HG02571 (cell line): ENCODE data around the gene CTTN.

ENCODE experiments used
- ATAC-seq: cut with Tn5 transposase; IDR thresholded peaks from one replicate; pipeline ENCODE4 v1.9.1; 2021; ENCODE audit warnings: mild to moderate bottlenecking, moderate library complexity; ENCODE audit not compliant: unreplicated experiment

CTTN gene

DNA sequence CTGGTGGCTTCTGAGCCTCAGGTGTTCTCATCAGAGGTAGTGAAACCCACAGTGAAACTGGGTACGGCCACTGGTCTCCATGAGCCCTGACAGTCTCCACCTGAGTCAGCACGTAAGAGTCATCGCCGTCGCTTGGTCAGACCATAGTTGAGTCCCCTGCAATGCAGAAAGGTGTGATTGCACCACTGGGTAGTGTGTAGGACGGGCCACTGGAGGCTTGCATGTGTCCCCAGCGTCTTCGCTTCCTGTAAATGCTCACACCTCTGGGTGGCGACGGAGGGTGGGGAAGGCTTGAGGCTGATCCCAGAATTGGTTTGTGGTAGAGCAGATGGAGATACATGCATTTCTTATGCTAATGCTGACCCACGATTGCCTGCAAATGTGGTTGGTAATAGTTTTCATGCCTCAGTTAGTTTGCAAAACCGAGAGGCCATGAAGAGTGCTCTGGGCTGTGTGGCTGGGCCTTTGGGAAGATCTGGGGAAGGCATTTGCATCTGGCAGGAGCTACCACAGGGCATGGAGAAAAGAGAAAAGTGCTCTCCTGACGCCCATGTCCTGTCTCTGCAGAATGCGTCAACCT, 26.5 kb downstream of the CTTN start:
- no peak for ATAC-seq

DNA sequence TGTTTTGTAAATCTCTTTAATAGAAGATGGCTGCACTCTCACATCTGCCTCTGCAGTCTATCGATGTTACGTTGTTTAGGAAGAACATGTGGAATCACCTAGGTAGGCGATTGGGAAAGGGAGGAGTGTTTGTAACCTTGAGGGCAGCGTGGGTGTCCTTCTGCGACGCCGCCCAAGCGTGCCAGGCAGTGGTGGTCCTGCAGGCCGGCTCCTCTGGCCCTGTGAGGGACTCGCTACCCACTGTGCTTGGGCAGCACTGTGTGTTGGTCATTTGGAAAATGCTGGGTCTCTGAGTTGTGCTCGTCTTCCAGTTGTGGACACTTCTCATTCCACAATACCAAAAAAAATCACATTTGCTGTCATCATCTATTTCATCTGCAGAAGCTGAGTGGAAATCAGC, 29.1 kb downstream of the CTTN start:
- ATAC-seq, result no peak

DNA sequence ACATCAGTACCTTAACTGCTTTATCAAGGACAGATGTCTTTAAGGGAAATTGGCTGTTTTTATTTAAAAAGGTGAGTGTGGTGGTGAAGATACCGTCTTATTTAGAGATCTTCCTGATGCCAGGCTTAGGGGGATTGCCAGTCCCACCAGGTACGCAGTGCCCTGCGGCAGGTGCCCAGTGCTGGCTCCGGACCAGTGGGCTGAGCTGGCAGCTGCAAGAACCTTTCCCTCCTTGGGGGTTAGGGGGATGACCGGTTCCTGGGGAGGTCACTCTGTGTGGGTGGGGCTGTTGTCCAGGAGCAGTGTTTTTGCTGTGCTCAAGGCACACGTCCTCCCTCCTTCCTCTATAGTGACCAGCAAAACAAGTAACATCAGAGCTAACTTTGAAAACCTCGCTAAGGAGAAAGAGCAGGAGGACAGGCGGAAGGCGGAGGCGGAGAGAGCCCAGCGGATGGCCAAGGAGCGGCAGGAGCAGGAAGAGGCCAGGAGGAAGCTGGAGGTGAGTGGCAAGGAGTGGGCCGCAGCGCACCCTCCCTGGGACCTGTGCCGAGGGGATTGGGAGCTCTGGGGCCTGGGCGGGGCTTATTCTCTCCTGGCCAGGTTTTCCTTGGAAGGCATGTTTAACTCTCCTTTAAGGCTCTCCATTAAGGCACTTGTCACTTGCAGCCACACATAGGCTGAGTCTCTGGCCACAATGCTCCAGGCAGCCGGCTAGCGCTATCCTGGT, 30.5 kb downstream of the CTTN start:
- no peak for ATAC-seq

DNA sequence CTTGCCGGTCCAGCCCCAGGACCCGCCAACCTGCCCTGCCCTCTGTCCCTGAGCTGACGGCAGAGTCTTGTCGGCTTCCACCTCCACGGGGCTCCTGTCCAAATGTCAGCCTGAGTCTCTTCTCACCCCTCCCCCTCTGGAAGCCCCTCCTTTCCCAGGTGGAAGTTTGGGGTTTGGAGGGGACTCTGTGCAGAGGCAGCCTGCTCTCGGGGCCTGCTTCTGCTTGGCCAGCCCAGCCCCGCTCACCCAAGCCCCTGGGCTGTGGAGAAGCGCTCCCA, 31.0 kb downstream of the CTTN start:
- ATAC-seq, result no peak

DNA sequence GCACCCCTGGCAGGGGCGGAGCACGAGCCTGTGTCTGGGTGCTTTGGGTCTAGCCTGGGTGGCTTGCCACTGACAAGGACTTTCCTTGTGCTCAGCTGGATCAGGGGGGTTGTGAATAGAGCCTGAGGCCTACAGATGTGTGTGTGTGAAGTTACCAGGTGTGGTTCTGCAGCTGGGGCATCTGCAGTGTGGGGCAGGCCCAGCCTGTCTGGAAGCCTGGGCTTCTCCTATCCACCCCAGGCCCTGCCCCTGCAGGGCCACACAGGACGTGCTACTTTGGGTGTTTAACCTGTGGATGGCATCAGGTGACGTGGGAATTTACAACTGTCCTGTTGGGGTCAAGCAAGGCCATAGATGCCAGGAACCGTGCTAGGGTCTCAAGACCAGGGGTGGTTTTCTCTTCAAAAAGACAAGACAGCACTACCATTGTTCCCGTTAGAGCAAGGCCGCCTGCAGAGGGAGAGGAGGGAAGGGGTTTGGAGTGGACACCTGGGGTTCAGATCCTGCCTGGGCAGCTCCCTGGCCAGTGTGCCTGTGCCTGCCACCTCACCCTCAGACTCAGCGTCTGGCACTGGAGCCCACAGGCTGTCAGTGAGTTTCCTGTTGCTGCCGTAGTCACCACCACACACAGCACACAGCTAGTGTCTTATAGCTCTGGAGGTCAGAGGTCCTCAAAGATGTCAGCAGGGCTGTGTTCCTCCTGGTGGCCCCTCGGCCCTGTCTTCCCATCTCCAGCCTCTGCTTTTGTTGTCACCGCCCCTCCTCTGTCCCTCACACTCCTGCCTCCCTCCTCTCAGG, 31.6 kb downstream of the CTTN start:
- ATAC-seq, result no peak

DNA sequence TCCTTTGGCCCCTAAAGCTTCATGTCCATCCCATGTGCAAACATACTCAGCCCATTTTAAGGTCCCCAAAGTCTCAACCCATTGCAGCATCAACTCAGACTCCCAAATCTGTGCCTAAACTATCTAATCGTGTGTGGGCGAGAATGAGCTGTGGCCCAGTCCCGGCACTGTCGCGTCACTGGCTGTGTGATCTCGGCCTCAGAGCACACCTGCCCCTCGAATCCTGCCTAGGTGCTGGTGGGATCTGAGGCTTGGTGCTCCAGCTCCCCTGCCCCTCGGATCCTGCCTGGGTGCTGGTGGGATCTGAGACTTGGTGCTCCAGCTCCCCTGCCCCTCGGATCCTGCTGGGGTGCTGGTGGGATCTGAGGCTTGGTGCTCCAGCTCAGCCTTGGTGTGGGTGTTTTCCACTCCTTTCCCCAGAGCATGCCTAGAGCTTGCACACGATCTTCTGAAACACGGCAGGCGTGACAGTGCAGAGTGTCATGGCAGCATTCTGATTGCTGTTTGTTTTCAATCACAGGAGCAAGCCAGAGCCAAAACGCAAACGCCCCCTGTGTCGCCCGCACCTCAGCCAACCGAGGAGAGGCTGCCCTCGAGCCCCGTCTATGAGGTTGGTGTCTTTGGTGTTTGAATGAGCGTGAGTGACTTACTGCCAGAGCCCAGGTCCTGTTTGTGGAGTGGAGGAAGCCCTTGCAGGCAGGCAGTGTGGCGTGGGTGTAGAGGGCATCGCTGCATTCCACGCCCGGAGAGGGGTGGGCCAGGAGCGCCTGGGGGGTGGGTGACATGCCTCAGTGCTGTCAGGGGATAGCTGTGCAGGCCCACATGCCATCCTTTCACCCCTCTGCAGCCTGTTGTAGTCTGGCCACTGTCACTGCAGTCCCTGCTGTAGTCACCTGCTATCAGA, 32.6 kb downstream of the CTTN start:
- ATAC-seq, result no peak

DNA sequence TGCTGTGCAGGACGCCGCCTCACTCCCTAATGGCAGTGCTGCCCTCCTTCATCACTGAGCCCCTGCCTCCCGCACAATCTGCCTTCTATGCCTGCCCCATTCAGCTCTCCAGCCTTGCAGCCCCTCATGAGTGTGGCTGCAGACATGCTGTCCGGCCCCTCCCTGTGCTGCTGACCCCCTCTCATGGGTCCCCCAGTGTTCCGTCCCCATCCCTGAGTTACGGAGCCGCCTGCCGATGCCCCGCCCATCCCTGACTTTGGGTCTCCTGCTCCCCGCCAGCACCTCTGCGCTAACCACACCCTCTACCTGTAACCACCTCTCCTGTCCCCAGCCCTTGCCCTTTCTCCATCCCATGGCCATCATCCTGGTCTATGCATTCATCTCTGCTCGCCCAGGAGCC, 33.3 kb downstream of the CTTN start:
- no peak for ATAC-seq

DNA sequence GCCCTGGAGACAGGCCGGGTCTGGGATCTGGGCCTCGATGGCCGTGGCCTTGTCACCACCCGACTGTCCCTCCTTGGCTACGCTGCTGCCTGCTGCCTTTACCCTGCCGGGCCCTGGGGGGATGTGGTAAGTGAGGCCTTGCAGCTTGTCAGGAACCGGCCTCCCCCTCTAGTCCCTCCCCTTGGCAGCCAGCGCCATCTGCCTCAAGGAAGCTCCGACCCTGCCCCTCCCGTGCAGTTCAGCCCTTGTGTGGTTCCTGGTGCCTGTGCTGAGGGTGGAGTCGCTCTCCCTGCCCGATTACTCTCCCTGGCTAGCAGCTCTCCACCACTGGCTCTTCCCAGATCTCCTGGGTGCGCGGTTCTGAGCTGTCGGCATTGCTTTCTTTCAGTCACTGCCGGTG, 33.7 kb downstream of the CTTN start:
- no peak for ATAC-seq

DNA sequence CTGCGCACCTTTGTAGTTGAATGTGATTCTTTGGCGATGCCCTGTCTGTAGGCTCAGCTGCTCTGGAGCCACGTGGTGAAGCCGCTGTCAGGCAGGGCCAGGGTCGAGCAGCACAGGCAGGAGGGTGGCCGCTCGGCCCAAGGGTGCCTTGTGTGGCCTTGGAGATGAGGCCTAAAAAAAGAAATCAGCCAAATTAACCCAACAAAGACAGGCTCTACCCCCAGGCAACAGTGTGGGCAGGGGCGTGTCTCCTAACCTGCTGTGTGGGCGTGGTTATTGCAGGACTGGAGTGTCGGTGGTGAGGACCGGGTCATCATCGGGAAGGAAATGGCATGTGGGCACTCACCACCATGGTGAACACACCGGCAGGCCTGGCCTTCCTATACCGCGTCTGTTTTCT, 34.3 kb downstream of the CTTN start:
- no peak for ATAC-seq

DNA sequence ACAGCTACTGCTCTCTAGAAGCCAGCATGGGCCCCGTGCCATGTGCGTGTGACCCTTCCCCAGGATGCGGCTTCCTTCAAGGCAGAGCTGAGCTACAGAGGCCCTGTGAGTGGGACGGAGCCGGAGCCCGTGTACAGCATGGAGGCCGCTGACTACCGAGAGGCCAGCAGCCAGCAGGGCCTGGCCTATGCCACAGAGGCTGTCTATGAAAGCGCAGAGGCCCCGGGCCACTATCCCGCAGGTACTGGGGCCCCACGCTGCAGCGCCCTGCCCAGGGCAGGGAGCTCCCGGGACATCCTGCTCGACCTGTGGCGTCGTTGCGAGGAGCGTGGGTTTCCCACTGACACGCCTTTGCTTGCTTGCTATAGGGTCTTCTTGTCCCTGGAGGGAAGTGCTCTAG, 34.7 kb downstream of the CTTN start:
- ATAC-seq, result no peak

DNA sequence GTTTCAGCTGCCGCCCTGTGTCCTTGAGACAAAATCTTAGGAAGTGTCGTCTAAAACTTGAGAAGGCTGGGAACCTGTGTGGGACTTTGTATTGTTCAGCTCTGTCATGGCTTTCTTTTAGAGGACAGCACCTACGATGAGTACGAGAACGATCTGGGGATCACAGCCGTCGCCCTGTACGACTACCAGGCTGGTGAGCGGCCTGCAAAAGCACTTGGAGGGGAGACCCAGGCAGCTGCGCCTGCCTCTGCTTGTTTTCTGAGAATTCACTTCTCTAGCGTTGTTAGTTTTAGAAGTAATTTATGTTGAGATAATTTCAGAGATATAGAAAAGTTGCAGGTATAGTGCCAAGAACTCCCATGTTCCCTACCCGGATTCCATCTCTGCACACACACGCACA, 35.2 kb downstream of the CTTN start:
- no peak for ATAC-seq

DNA sequence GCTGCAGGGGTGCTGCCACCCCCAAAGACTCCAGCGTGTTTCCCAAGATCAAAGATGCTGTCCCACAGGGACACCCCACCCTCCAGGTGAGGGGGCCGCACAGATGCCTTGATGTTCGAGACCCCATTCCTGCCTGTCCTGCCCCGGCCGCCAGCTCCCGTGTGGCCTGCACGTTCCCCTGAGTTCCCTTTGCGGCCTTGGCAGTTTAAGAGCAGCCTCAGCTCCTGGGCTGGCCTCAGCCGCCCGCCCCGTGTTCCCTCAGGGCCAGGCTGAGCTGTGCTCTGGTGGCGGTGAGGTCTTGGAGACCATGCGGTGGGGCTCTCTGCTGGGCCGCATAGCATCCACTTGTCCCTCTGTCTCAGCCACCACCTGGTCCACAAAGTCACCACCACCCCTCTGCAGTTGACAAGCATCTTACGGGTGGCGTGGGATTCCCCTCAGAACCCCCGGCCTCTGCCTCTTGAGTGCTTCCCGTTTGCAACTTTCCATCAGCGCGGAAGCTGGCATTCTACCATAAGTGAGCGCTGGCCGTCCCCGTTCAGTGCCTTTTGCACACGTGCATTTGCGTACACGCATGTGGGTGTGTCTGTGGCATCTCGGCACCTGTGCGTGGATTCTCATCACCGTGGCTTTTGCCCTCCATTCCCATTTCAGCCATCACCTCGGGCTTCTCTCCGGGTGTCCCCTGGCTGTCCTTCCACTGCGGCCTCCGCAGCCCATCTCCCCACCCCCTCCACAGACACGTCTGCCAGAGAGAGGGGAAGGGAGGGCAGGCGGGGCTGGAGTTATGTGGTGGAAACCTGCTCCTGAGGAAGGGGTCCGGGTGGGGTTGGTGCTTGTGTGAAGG, 35.9 kb downstream of the CTTN start:
- ATAC-seq, result no peak

DNA sequence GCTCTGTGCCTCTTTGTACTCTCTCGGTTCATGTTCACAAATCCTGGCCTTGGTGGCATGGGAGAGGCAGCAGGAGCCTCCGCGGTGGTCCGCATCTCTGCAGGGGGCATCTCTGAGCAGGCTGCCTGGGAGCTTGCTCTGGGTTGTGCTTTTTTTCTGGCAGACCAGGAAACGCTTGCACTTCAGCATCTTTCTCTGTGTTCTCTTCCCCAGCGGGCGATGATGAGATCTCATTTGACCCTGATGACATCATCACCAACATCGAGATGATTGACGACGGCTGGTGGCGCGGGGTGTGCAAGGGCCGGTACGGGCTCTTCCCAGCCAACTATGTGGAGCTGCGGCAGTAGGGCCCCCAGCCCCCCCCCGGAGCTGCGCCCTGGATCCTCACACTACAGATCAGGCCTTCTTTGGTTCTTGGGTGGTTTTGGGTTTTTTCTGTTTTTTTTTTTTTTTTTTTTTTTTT, 36.5 kb downstream of the CTTN start:
- no peak for ATAC-seq

DNA sequence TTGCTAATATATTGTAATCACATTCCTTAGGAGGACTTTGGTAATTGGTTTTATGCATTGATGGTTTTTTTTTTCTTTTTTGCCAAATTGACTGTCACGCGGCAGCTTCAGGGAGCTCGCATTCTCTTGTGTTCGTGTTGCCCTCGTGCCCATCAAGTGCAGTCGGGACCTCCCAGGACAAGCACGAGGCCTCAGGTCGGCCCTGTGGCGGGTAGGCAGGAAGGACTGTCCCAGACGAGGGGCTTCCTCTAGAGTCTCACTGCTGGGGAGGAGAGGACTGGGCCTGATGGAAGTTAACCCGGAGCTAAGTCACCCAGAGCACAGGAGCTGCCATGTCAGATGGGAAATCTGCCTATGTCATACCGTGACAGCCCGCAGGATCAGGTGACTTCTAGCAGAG, 37.0 kb downstream of the CTTN start:
- ATAC-seq, result no peak

DNA sequence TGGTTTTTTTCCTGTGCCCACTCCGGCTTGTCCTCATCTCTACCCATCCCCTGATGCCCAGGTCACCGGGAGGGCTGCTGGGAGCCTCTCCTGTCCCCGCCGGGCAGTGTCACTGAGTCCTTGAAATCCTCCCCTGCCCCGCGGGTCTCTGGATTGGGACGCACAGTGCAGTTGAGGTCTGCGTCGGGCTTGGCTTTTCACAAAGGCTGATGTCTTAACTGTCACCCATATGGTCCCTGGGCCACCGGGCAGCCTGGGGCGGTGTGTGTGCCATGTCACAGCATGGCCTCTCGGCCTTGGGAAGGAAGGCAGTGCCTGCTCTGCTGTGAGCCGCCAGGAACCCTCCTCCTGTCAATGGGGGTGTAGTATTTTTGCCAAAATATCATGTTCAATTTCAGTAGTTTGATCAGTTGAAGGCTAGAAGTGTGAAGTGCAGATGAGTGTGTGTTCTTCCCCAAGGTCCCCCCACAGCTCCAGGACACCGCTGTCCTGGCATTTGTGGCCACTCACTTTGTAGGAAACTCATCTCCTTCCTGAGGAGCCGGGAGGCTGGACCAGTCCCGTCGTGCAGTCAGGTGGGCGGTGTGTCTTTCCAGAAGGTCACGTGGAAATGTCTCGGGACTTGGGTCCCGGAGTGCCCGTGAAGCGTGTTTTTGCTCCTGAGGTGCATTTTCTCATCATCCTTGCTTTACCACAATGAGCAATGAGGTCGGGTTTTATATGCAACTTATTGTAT, 37.6 kb downstream of the CTTN start:
- ATAC-seq, result no peak

DNA sequence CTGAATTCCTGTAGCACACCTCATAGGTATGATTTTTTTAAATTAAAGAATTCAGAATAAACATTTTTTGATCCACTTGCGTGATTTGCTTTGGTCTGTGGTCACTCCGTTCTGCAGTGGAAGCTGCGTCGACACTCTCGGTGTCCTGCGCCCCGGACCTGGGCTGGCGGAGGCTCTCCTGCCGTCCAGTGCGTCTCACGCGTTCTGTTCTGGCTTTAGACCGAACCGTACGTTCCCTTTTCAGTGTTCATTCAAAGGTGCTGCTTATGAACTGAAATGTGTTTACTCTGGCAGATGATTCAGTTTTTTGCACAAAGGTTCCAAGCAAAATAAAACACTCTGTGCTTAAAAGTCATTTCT, 38.2 kb downstream of the CTTN start:
- no peak for ATAC-seq

DNA sequence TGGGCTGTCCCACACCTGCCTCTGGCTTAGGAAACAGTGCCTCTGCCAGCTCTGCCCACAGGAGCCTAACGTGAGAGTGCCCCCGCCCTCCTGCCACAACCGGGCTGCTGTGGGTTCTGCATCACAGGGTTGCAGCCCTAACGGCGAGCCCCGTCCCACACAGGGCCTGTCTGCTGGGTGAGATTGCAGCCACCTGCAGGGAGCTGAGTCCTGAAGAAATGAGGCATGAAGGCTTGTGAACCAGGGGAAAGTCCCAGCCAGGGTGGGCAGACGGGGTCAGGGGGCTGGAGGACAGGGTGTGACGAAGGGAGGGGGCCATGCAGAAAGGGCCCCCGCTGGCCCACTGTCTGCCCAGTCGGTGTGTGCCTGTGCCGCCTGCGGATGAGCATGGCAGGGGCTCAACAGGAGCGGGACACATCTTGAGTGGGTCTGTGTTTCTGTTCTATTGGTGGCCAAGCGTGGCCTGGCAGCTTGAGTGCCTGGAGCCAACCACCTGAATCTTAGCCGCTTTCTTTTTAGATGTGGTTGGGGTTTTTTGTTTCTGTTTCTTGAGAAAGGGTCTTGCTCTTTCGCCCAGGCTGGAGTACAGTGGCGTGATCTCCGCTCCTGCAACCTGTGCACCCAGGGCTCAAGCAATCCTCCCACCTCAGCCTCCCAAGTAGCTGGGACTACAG, 38.9 kb downstream of the CTTN start:
- ATAC-seq, result no peak

DNA sequence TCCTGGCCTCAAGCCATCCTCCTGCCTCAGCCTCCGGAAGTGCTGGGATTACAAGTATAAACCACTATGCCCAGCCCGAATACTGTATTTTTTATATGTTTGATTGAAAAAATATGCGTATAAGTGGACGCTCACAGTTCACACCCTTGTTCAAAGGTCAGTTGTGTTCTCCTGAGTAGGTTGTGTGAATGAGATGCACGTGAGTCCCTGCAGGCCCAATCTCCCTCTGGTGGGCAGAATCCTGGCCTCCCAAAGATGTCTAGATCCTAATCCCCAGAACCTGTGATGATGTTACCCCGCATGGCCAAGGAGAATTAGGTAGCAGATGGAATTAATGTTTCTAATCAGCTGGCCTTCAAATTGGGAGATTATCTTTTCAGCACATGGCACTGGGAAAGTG, 41.9 kb downstream of the CTTN start:
- ATAC-seq, result no peak

DNA sequence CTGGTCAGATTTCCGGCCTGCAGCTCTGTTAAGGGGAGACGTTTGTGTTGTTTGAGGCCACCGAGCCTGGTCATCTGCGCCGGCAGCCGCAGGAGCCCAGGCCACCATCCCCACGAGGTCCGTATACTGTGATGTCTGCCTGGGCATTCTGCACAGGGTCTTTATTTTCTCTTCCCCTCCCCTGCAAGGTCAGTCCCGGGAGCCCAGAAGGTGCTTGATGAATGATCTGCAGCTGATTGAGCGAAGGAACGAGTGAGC, 45.4 kb downstream of the CTTN start:
- no peak for ATAC-seq

DNA sequence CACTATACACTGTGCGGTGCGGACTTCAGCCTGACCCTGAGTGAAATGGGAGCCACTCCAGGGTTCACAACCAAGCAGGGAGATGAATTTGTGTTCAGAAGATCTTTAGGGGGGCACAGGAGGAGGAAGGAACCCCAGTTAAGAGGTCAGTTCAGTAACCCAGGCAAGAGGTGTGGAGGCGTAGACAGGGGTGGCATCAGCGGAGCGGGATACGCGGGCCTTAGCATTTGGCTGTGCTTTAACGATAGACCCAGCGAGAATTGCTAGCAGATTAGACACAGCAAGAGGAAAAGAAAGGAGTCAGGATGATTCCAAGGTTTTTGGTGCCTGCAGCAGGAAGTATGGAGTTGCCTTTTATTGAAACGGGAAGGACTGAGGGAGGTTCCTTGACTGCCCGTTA, 46.8 kb downstream of the CTTN start:
- no peak for ATAC-seq
